GM10266 (cell line): ENCODE measurements around the gene SLBP.

Source experiments
- DNase-seq: peaks from one replicate; pipeline ENCODE4 v3.0.0; 2012; ENCODE audit errors: extremely low spot score
- TF ChIP-seq, protein P1 (sequence below): IDR thresholded peaks from 2 replicates; pipeline ENCODE4 v1.5.1; 2012; ENCODE audit warnings: mild to moderate bottlenecking, low read depth; ENCODE audit not compliant: control insufficient read depth, insufficient read depth; ENCODE audit errors: missing control alignments

The SLBP gene

GRCh38 chr4:1648962-1649361 lies 63.2 kb downstream of the SLBP start:
- DNase-seq: no peak
- TF ChIP-seq, protein P1, sequence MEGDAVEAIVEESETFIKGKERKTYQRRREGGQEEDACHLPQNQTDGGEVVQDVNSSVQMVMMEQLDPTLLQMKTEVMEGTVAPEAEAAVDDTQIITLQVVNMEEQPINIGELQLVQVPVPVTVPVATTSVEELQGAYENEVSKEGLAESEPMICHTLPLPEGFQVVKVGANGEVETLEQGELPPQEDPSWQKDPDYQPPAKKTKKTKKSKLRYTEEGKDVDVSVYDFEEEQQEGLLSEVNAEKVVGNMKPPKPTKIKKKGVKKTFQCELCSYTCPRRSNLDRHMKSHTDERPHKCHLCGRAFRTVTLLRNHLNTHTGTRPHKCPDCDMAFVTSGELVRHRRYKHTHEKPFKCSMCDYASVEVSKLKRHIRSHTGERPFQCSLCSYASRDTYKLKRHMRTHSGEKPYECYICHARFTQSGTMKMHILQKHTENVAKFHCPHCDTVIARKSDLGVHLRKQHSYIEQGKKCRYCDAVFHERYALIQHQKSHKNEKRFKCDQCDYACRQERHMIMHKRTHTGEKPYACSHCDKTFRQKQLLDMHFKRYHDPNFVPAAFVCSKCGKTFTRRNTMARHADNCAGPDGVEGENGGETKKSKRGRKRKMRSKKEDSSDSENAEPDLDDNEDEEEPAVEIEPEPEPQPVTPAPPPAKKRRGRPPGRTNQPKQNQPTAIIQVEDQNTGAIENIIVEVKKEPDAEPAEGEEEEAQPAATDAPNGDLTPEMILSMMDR: no peak

- TF ChIP-seq, protein P1: no peak
- no peak for DNase-seq
These were observed 64.7 kb downstream of the SLBP start for GRCh38 chr4:1647432-1647831.

DNA sequence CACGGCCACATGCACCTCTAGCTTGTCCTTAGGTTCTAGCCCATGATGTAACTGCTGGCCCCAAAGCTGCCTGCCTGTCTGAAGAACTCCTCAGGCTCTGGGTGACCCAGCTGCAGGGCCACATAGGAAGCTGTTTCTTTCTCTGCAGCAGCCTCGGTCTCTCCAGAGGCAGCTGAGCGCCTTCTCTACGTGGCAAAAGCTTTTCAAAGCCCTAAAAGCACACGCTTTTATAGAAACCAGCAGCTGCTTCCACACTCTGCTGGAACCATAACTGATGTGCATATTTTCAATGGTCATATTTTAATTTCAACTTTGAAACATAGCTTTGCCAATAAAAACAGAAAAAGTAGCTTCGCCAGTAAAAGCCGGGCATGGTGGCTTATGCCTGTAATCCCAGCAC lies 65.4 kb downstream of the SLBP start:
- no peak for DNase-seq

DNA sequence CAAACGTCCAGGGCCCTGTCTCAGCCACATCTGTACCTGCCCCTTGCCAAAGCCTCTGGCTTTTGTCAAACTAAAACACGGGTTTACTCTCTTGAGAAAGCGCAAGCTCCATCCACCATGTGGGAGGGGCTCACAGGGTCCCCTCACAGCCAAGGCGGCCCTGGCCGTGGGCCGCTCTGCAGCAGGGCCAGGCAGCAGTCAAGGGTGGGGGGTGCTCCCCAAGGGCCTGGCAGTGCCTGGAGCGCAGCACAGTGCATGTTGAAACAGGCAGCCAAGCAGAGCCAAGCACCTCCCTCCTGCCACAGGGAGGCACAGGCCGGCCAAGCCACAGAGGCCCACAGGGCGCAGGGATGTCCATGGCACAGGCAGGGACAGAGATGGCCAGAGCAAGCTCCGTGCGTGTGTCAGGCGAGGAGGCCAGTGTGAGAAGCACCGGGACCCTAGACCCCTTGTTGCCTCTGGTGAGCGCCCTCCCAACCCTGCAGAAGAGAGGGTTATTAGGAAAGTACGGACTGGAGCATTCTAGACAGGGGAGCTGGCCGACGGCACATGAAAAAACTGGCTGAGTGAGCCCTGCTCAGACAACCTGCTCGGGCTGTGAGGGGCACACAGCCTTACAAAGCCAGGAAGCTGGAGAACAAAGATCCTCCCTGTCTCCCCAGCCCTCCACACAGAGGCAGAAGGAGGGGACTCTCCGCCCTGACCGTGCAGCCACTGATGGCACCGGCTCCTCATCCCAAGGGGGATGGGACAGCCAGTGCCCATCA lies 67.0 kb downstream of the SLBP start:
- no peak for DNase-seq
- TF ChIP-seq, protein P1: no peak

More for the DNA sequence above, 65.4 kb downstream of the SLBP start:
- TF ChIP-seq, protein P1: no peak

GRCh38 chr4:1643971-1644735 lies 68.0 kb downstream of the SLBP start:
- TF ChIP-seq, protein P1: no peak
- no peak for DNase-seq
